ENCODE data around the gene PTPN4.
"Not testable (repeated sequence)": the region's sequence is repeated elsewhere in the genome, so short reads cannot be mapped to it uniquely, and the experiment has no call there.

PTPN4 gene

GRCh38 chr2:119764832-119765231, 5.1 kb downstream of the PTPN4 start:
- DNase-seq (ENCODE audit: low read depth, low spot score), result no peak

- no peak for DNase-seq (ENCODE audit: low read depth, low spot score)
Measured at GRCh38 chr2:119765433-119766002, 5.8 kb downstream of the PTPN4 start.

- no peak for DNase-seq (ENCODE audit: low read depth, low spot score)
Measured at GRCh38 chr2:119766944-119767343, 7.2 kb downstream of the PTPN4 start.

- DNase-seq (ENCODE audit: low read depth, low spot score), result no peak
Measured at GRCh38 chr2:119768742-119769141, 9.0 kb downstream of the PTPN4 start.

- DNase-seq (ENCODE audit: low read depth, low spot score), result no peak
Measured at GRCh38 chr2:119769645-119770044, 9.9 kb downstream of the PTPN4 start.

GRCh38 chr2:119771331-119771730, 11.6 kb downstream of the PTPN4 start:
- DNase-seq (ENCODE audit: low read depth, low spot score), result no peak

- DNase-seq (ENCODE audit: low read depth, low spot score), result no peak
Measured at GRCh38 chr2:119772128-119772527, 12.4 kb downstream of the PTPN4 start.

GRCh38 chr2:119772767-119773166, 13.0 kb downstream of the PTPN4 start:
- DNase-seq (ENCODE audit: low read depth, low spot score), result no peak

GRCh38 chr2:119774026-119774425, 14.3 kb downstream of the PTPN4 start:
- no peak for DNase-seq (ENCODE audit: low read depth, low spot score)

- DNase-seq (ENCODE audit: low read depth, low spot score), result no peak
Measured at GRCh38 chr2:119775102-119775501, 15.4 kb downstream of the PTPN4 start.

- no peak for DNase-seq (ENCODE audit: low read depth, low spot score)
Measured at GRCh38 chr2:119782308-119783027, 22.7 kb downstream of the PTPN4 start.

- no peak for DNase-seq (ENCODE audit: low read depth, low spot score)
Measured at GRCh38 chr2:119784876-119785275, 25.2 kb downstream of the PTPN4 start.

GRCh38 chr2:119786295-119786694, 26.6 kb downstream of the PTPN4 start:
- no peak for DNase-seq (ENCODE audit: low read depth, low spot score)

- no peak for DNase-seq (ENCODE audit: low read depth, low spot score)
Measured at GRCh38 chr2:119788752-119789151, 29.0 kb downstream of the PTPN4 start.

- DNase-seq (ENCODE audit: low read depth, low spot score), result no peak
Measured at GRCh38 chr2:119790466-119790865, 30.7 kb downstream of the PTPN4 start.

GRCh38 chr2:119792907-119793312, 33.2 kb downstream of the PTPN4 start:
- no peak for DNase-seq (ENCODE audit: low read depth, low spot score)

- DNase-seq (ENCODE audit: low read depth, low spot score), result no peak
Measured at GRCh38 chr2:119794237-119794636, 34.5 kb downstream of the PTPN4 start.

GRCh38 chr2:119795309-119796303, 35.9 kb downstream of the PTPN4 start:
- no peak for DNase-seq (ENCODE audit: low read depth, low spot score)

GRCh38 chr2:119800376-119800902, 40.7 kb downstream of the PTPN4 start:
- no peak for DNase-seq (ENCODE audit: low read depth, low spot score)

GRCh38 chr2:119801040-119801439, 41.3 kb downstream of the PTPN4 start:
- no peak for DNase-seq (ENCODE audit: low read depth, low spot score)

GRCh38 chr2:119801989-119802388, 42.3 kb downstream of the PTPN4 start:
- not testable (repeated sequence) for DNase-seq (ENCODE audit: low read depth, low spot score)

GRCh38 chr2:119803101-119803500, 43.4 kb downstream of the PTPN4 start:
- DNase-seq (ENCODE audit: low read depth, low spot score), result no peak

All from smooth muscle cell of the brain vasculature (primary cell).